HG02981 (cell line): ENCODE measurements around the gene DNTT.

ENCODE experiments used
- ATAC-seq: cut with Tn5 transposase; IDR thresholded peaks from one replicate; pipeline ENCODE4 v1.9.1; 2021; ENCODE audit warnings: mild to moderate bottlenecking, moderate library complexity; ENCODE audit not compliant: unreplicated experiment

Gene DNTT

GRCh38 chr10:96374004-96374403 lies 69.8 kb downstream of the DNTT start:
- no peak for ATAC-seq

GRCh38 chr10:96374639-96374984 lies 70.4 kb downstream of the DNTT start:
- ATAC-seq, result no peak

GRCh38 chr10:96374985-96375830 lies 71.0 kb downstream of the DNTT start:
- peak; percentile 71 for ATAC-seq

- ATAC-seq, result no peak
Observed at GRCh38 chr10:96376483-96376882, 72.2 kb downstream of the DNTT start.

- ATAC-seq, result no peak
Observed at GRCh38 chr10:96377816-96378294, 73.6 kb downstream of the DNTT start.

- no peak for ATAC-seq
Observed at GRCh38 chr10:96378741-96379140, 74.5 kb downstream of the DNTT start.

DNA sequence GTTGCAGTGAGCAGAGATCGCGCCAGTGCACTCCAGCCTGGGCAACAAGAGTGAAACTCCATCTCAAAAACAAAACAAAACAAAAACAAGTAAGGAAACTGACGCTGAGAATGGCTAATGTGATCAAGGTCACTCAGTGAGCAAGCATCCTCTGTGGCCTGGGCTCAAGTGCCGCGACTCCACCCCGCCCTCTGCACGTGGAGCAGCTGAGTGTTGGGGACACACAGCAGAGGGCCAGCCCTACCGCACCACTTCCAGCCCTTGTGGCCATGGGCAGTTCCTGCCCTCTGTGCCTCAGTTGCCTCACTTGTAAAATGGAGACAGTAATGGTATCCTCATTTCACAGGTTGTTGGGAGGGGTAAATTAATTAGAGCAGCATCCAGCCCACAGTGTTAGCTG lies 75.5 kb downstream of the DNTT start:
- no peak for ATAC-seq

GRCh38 chr10:96380821-96381220 lies 76.6 kb downstream of the DNTT start:
- no peak for ATAC-seq

- no peak for ATAC-seq
Observed at GRCh38 chr10:96384506-96384905, 80.3 kb downstream of the DNTT start.

DNA sequence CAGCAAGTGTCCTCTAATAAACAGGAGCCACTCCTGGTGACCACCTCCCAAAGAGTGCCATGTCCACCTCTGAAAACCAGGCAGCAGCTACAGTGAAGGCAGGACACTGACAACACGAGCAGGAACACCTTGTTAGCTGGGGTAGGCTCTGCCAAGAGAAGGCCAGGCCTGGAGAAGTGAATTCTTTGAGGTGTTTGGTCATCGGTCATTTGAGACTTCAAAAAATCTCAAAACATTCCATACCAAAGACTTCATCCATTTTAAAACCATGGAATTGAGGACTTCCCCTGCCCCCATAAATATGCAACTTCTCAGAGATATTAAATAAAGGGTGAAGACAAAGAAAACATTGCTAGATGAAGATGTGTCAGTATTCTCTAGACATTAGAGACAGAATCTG lies 82.9 kb downstream of the DNTT start:
- ATAC-seq, result no peak

- ATAC-seq, result no peak
Observed at GRCh38 chr10:96387601-96388000, 83.4 kb downstream of the DNTT start.
